GM21576 (cell line): ENCODE results near the gene BCL7A.
"Not testable (repeated sequence)": the region's sequence is repeated elsewhere in the genome, so short reads cannot be mapped to it uniquely, and the experiment has no call there.

Experiments used
- ATAC-seq: cut with Tn5 transposase; IDR thresholded peaks from one replicate; pipeline ENCODE4 v1.9.1; 2021; ENCODE audit warnings: mild to moderate bottlenecking, moderate library complexity; ENCODE audit not compliant: unreplicated experiment

Gene BCL7A

GRCh38 chr12:122021822-122022392, at the start of gene BCL7A:
Gene BCL7A (plus strand): TSS chr12:122021884. CDS start chr12:122022092, 208 bp downstream.
- no peak for ATAC-seq

DNA sequence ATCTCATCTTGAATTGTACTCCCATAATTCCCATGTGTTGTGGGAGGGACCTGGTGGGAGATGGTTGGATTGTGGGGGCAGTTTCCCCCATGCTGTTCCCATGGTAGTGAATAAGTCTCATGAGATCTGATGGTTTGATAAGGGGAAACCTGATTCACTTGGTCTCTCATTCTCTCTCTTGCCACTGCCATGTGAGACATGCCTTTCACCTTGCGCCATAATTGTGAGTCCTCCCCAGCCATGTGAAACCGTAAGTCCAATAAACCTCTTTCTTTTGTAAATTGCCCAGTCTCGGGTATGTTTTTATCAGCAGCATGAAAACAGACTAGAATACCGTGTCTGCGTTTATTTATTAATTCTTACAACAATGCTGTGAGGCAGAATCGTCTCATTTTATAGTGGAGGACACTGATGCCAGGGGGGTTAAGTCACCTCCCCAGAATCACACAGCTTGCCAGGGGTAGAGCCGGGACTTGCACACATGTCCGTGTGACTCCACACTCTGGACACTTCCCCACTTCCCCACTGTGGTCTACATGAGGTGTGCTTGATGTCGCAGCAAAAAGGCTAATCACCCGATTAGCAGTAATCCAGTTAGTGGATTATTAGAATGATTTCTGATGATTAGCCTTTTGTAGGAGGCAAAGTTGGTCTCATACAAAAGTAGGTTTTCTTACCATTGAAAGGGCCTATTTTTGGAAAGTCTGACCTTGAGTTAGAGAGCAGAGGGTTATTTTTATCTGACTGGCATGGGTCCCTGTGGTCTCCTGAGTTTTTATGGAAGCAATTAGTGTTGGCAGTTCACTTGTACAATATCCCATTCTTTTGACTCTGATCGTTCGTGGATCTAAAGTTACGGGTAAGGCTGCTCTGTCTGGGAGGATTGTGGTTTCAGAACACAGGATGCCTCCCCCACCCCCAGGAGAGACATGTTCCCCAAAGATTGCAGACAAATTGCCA, 47.4 kb upstream of the BCL7A start:
- ATAC-seq: no peak

DNA sequence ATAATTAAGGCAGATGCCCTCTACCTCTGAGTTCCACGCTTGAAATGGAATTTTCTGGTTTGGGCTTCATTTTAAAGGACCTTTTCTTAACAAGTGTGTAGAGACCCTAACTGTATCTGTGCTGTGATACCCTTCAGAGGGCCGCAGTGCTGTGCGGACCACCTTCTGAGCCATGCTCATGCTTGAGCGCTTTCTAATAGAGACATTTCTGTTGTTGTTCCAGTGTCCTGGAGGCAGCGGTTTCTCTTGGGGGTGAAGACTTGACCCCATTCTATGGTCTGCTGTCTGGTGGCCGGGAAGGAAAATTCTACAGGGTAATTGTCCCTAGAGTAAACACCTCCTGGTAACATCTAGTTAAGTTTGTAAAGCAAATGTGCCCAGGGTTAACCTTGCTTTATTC, 46.7 kb upstream of the BCL7A start:
- ATAC-seq: no peak

GRCh38 chr12:121976950-121977349, 44.7 kb upstream of the BCL7A start:
- no peak for ATAC-seq

GRCh38 chr12:121980191-121980891, 41.3 kb upstream of the BCL7A start:
- ATAC-seq: peak; percentile 43

GRCh38 chr12:121980892-121981272, 40.8 kb upstream of the BCL7A start:
- ATAC-seq: no peak

GRCh38 chr12:121981456-121981855, 40.2 kb upstream of the BCL7A start:
- no peak for ATAC-seq

DNA sequence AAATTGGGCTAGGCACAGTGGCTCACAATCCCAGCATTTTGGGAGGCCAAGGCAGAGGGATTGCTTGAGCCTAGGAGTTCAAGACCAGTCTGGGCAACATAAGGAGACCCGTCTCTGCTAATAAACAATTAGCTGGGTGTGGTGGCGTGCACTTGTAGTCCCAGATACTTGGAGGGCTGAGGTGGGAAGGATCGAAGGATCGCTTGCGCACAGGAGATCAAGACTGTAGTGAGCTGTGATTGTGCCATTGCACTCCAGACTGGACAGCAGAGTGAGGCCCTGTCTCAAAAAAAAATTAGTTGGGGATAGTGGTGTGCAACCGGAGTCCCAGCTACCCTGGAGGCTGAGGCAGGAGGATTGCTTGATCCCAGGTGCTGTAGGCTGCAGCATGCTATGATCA, 38.7 kb upstream of the BCL7A start:
- no peak for ATAC-seq

GRCh38 chr12:121983536-121984210, 38.0 kb upstream of the BCL7A start:
- ATAC-seq: no peak

GRCh38 chr12:121986489-121987245, 35.0 kb upstream of the BCL7A start:
- no peak for ATAC-seq

GRCh38 chr12:121988519-121988918, 33.2 kb upstream of the BCL7A start:
- not testable (repeated sequence) for ATAC-seq

- no peak for ATAC-seq
Observed at GRCh38 chr12:121989276-121990113, 32.2 kb upstream of the BCL7A start.

- ATAC-seq: no peak
Observed at GRCh38 chr12:121990114-121990647, 31.5 kb upstream of the BCL7A start.

DNA sequence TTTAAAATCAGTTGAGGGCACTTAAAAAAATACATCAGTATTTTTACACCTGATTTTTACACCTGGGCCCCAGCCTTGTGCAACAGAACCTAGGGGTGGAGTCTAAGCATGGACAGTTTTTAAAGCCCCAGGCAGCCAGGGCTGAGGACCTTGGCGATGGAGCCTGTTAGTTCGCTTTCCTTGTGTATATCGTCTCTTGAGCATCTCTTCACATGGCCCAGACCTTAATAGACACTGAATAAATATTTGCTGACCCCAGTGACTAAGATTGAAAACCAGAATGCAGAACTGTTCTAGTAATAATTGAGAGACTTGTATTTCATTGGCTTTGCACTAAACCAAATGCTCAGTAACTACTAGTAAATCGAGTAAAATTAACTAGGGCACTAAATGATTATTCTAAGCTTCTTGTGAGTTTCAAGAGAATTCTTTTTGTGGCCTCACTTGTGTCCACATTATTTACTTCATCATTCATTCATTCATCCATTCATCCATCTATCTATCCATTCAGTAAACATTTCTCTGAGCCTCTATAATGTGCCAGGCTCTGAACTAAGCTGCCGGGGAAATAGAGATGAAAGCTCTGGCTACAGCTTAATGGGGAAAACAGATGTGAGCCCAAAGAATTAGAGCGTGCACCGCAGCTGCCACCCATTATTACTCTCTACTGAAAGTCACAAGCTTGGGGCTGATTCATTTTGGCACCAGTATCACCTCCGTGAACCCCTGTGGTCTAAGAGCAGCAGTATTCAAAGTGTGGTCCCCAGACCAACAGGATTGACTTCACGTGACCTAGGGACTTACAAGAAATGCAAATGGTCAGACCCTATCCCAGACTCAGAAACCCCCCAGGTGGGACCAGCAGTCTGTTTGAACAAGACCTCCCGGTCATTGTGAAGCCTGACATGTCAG, 30.7 kb upstream of the BCL7A start:
- ATAC-seq: peak; percentile 68

DNA sequence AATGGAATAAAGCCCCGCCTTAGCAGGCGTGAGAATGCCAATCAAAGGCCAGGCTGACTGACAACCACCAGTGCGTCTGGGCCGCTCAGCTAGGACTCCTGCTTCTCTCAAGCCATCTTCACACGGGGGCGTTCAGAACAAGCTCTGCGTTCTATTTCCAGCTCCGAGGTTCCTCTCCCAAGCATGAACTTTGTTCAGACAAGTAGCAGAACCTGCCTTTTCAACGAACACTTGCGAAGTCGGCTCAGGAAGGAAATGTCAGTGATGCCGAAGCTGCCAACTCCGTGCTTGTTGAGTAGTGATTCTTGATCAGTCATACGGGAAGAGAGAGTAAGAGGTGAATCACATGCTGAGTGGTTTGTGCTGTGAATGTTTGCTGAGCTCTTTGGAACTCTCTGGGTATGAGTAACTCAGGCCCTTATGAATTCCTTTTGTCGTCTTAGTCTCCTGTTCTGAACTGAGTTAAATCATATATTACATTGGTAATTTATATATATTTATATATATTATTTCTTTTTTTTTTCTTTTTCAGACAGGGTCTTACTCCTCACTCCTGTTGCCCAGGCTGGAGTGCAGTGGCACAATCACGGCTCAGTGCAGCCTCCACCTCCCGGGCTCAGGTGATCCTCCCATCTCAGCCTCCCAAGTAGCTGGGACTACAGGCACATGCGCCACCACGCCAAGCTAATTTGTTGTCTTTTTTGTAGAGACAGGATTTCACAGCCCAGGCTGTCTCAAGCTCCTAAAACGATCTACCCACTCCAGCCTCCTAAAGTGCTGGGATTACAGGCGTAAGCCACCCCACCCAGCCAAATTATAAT, 29.4 kb upstream of the BCL7A start:
- peak; percentile 77 for ATAC-seq

GRCh38 chr12:121996050-121996944, 25.4 kb upstream of the BCL7A start:
- ATAC-seq: no peak
